Esophagus muscularis mucosa (tissue), 4 donors: ENCODE measurements around the gene BFSP1. TPM values are rescaled to one million over a fixed set of nuclear protein-coding genes. Genes with fewer than 3 reads are reported as not detected.

Experiments
- DNase-seq: peaks from one replicate; pipeline ENCODE4 v3.0.0-alpha.2; 2017; ENCODE audit errors: extremely low spot score
- H3K27ac ChIP-seq, 4 donors: fragments of 200-600 bp; sonication (generic); replicated peaks in 1 of 4; 1 replicate in 3 of 4; 2 replicates in 1 of 4; pipeline ENCODE4 v1.5.1; 2016 to 2019; ENCODE audit warnings: mild to moderate bottlenecking in 1 of 4
- H3K27me3 ChIP-seq, 4 donors: fragments of 200-600 bp; sonication (generic); one replicate each; pipeline versions ENCODE4 v1.5.1 to v1.6.0; 2016 to 2019
- H3K36me3 ChIP-seq, 4 donors: fragments of 200-600 bp; sonication (generic); one replicate each; pipeline ENCODE4 v1.5.1; 2016 to 2019
- H3K4me1 ChIP-seq, 4 donors: fragments of 200-600 bp; sonication (generic); one replicate each; pipeline ENCODE4 v1.5.1; 2016 to 2019
- H3K4me3 ChIP-seq, 4 donors: fragments of 200-600 bp; sonication (generic); 1 replicate in 2 of 4; 2 replicates in 2 of 4; pipeline ENCODE4 v1.5.1; 2016 to 2019; ENCODE audit warnings: mild to moderate bottlenecking in 4 of 4, moderate library complexity in 1 of 4
- H3K9me3 ChIP-seq, 4 donors: fragments of 200-600 bp; sonication (generic); 1 replicate in 3 of 4; 2 replicates in 1 of 4; pipeline ENCODE4 v1.5.1; 2016 to 2019
- EP300 ChIP-seq: sonication (generic); formaldehyde crosslinking; IDR thresholded peaks from one replicate; pipeline ENCODE4 v1.6.1; 2017; ENCODE audit warnings: antibody characterized with exemption
- POLR2A ChIP-seq: fragments of 450-650 bp; IDR thresholded peaks from one replicate; pipeline ENCODE4 v1.6.1; 2017; ENCODE audit warnings: antibody characterized with exemption, moderate library complexity, mild to moderate bottlenecking, low read depth
- POLR2AphosphoS5 ChIP-seq, 2 donors: sonication (generic); formaldehyde crosslinking; IDR thresholded peaks; one replicate each; pipeline ENCODE4 v1.6.1; 2017; ENCODE audit warnings: antibody characterized with exemption in 2 of 2
- WGBS: methylation state at CpG from one replicate; pipeline ENCODE4 v1.1.5; 2018; 5-methylcytosine and 5-hydroxymethylcytosine counted together
- intact Hi-C: fragments of 100-400 bp; cut with DNase I; formaldehyde crosslinking; loops from one replicate; pipeline ENCODE4 v1.15.1; 2023
- total RNA-seq, 4 donors: library from RNA; depleted of rRNA; stranded (reverse); fragments of >200 nt; gene quantifications; one replicate each; pipeline versions ENCODE4 v1.1.0 to v1.2.1, GENCODE V29; 2016
- TF ChIP-seq, protein P1 (sequence below), 3 experiments: fragments of 200-600 bp in 2 of 3; fragments of 450-650 bp in 1 of 3; sonication (generic) in 2 of 3; IDR thresholded peaks; one replicate each; pipeline ENCODE4 v1.5.1; 2017 to 2019; ENCODE audit warnings: antibody characterized with exemption in 3 of 3, mild to moderate bottlenecking in 2 of 3, moderate library complexity in 1 of 3

Gene BFSP1
- total RNA-seq, 4 donors from 2014 or later = 2.7 to 7.3 (median 6.4) TPM

DNA sequence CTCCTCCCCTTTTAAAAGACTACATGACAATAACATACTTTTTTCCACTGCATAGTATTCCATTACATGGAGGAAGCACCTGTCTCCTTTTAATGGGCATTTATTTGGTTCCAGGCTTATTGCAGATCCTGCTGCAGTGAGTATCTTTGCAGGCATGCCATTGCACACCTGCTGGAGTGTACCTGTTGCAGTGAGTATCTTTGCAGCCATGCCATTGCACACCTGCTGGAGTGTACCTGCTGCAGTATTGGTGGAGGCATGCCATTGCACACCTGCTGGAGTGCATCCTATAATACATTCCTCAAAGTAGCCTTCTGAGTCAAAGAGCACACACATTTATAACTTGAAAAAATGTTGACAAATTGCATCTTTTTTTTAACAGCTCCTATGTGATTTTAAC is 1.6 kb downstream of the BFSP1 start:
- intact Hi-C loops = no loop called here
- Histone ChIP-seq H3K27ac (no peak overlapping the region), H3K9me3 (peaks cover 0 to 5% (median 0%) of the 10 kb centered on the region in 4 donors), H3K4me3 (no peak overlapping the region), H3K27me3 (no peaks in the 10 kb centered on the region), H3K4me1 (peaks cover 0 to 28% (median 21%) of the 10 kb centered on the region in 4 donors), H3K36me3 (no peaks in the 10 kb centered on the region)
- no peak for DNase-seq
- TF ChIP-seq, protein P1, sequence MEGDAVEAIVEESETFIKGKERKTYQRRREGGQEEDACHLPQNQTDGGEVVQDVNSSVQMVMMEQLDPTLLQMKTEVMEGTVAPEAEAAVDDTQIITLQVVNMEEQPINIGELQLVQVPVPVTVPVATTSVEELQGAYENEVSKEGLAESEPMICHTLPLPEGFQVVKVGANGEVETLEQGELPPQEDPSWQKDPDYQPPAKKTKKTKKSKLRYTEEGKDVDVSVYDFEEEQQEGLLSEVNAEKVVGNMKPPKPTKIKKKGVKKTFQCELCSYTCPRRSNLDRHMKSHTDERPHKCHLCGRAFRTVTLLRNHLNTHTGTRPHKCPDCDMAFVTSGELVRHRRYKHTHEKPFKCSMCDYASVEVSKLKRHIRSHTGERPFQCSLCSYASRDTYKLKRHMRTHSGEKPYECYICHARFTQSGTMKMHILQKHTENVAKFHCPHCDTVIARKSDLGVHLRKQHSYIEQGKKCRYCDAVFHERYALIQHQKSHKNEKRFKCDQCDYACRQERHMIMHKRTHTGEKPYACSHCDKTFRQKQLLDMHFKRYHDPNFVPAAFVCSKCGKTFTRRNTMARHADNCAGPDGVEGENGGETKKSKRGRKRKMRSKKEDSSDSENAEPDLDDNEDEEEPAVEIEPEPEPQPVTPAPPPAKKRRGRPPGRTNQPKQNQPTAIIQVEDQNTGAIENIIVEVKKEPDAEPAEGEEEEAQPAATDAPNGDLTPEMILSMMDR (IDR thresholded peaks at IDR 0.05) = no peak
- TF ChIP-seq POLR2A = no peak
- no peak for TF ChIP-seq POLR2AphosphoS5 (IDR thresholded peaks at IDR 0.05)
- no peak for TF ChIP-seq EP300

DNA sequence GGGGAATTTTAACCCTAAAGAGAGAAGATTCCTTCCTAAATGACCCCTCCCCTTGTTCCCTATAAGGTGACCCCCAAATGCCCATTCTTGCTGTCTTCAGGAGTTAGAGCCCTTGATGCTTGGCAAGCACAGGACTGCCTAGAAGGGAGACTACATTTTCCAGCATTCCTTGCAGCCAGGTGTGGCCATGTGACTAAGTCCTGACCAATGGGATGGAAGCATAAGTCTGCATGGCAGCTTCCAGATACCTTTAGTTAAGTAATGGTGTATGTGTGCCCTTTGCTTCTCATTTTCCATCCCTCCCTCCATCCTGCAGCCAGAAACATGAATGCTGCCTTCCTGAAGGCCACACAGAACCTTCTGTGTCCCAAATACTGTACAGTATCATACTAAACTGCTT is 5.5 kb downstream of the BFSP1 start:
- no peaks in the 10 kb centered on the region for H3K36me3 ChIP-seq
- no peaks in the 10 kb centered on the region for H3K9me3 ChIP-seq
- no peak overlapping the region for H3K27ac ChIP-seq
- TF ChIP-seq, protein P1 (IDR thresholded peaks at IDR 0.05) = no peak
- TF ChIP-seq POLR2AphosphoS5 (IDR thresholded peaks at IDR 0.05) (no peak), EP300 (no peak), POLR2A (no peak)
- H3K27me3 ChIP-seq = no peaks in the 10 kb centered on the region
- no peak for DNase-seq
- intact Hi-C loops = no loop called here
- H3K4me1 ChIP-seq = peaks cover 0 to 7% (median 5%) of the 10 kb centered on the region in 4 donors
- no peak overlapping the region for H3K4me3 ChIP-seq

DNA sequence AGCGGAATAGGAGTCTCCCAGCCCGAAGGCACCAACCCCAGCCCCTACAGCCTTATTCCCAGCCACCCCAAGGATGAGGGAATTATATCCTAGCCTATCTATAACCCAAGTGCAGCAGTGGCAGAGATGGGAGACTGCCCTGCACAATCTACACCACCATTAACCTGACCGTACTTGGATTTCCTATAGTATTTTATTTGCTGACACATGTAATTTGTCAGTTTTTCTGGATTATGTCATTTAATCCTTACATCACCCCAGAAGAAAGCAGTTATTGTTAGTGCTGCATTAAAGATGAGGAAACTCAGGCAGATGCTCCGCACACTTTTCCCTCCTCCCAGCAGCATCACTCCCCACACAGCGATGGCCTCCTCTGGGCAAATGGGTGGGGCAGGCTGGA is 6.0 kb downstream of the BFSP1 start:
- intact Hi-C loops = no loop called here
- TF ChIP-seq POLR2AphosphoS5 (IDR thresholded peaks at IDR 0.05) (no peak), POLR2A (no peak), EP300 (no peak)
- TF ChIP-seq, protein P1 (IDR thresholded peaks at IDR 0.05) = no peak
- no peak overlapping the region for H3K27ac ChIP-seq
- no peaks in the 10 kb centered on the region for H3K27me3 ChIP-seq
- H3K9me3 ChIP-seq = no peaks in the 10 kb centered on the region
- no peaks in the 10 kb centered on the region for H3K36me3 ChIP-seq
- 89% methylated on average over 5 of the region's 5 CpGs for WGBS
- no peak overlapping the region for H3K4me3 ChIP-seq
- H3K4me1 ChIP-seq = peaks cover 0 to 2% (median under 1%) of the 10 kb centered on the region in 4 donors
- DNase-seq = no peak

DNA sequence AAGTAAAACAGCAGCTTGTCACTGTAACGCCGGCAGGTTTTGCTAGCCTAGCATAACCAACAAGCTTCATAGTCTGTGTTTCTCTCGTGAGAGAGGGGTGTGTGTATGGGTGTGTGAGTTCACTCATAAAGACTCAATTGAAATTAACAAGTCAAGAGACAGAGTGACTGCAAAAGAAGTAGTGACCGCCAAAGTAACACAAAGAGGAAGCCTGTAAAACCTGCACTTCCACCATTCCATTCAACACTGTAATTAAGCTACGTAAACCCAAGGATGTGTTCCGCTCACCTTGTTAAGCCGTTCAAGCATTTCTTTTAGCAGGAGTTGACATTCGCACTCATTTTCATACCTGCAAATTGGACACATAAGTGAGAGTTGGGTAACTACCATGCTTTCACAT is 6.6 kb downstream of the BFSP1 start:
- no peaks in the 10 kb centered on the region for H3K27me3 ChIP-seq
- intact Hi-C loops = loop anchor here (5.0 kb wide), 1 partner anchor 98 kb away; no protein-coding TSS in a partner anchor
- H3K4me3 ChIP-seq = no peak overlapping the region
- no peaks in the 10 kb centered on the region for H3K36me3 ChIP-seq
- no peaks in the 10 kb centered on the region for H3K4me1 ChIP-seq
- 87% methylated on average over 8 of the region's 8 CpGs for WGBS
- no peaks in the 10 kb centered on the region for H3K9me3 ChIP-seq
- no peak for DNase-seq
- TF ChIP-seq, protein P1 (IDR thresholded peaks at IDR 0.05) = no peak
- TF ChIP-seq POLR2A = no peak
- no peak for TF ChIP-seq EP300
- no peak for TF ChIP-seq POLR2AphosphoS5 (IDR thresholded peaks at IDR 0.05)
- H3K27ac ChIP-seq = no peak overlapping the region

DNA sequence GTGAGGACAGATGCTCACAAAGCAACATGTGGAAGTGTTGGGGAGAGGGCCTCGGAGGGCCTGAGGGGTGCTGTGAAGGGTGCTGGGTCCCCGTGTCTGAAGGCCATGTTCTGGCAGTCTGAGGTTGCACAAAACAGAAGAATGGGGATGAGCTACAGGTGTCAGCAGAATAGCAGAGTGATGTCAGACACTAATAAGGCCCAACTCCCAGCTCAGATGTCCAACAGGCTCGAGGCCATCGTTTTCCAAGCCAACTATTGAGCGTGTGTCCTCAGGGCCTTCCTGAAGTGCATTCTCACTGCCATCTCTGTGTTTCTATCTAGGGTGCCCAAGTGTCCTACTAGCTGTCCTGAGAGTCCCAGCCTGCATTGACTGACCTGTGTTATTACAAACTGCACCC is 7.9 kb downstream of the BFSP1 start:
- H3K36me3 ChIP-seq = no peaks in the 10 kb centered on the region
- no peaks in the 10 kb centered on the region for H3K4me1 ChIP-seq
- no peak overlapping the region for H3K4me3 ChIP-seq
- no peaks in the 10 kb centered on the region for H3K9me3 ChIP-seq
- TF ChIP-seq EP300 = no peak
- TF ChIP-seq POLR2A = no peak
- no peak for TF ChIP-seq POLR2AphosphoS5 (IDR thresholded peaks at IDR 0.05)
- TF ChIP-seq, protein P1 (IDR thresholded peaks at IDR 0.05) = no peak
- no peak overlapping the region for H3K27ac ChIP-seq
- no peaks in the 10 kb centered on the region for H3K27me3 ChIP-seq
- no peak for DNase-seq
- 64% methylated on average over 5 of the region's 5 CpGs for WGBS
- intact Hi-C loops = loop anchor here (5.0 kb wide), 1 partner anchor 99 kb away; no protein-coding TSS in a partner anchor
